ENCODE data around the gene FRG2C.
"Not testable (repeated sequence)": the region's sequence is repeated elsewhere in the genome, so short reads cannot be mapped to it uniquely, and the experiment has no call there.

FRG2C gene

GRCh38 chr3:75664028-75664427, at the start of gene FRG2C:
TSS of gene FRG2C (plus strand) at chr3:75664328. CDS start at chr3:75664380, 52 bp downstream.
- DNase-seq: not testable (repeated sequence)

- DNase-seq: not testable (repeated sequence)
These were observed 45.3 kb upstream of the FRG2C start for GRCh38 chr3:75618666-75619305.

GRCh38 chr3:75619481-75620031, 44.6 kb upstream of the FRG2C start:
- DNase-seq: not testable (repeated sequence)

- DNase-seq: not testable (repeated sequence)
These were observed 42.4 kb upstream of the FRG2C start for GRCh38 chr3:75621772-75622171.

- not testable (repeated sequence) for DNase-seq
These were observed 40.5 kb upstream of the FRG2C start for GRCh38 chr3:75623656-75624055.

- DNase-seq: not testable (repeated sequence)
These were observed 33.1 kb upstream of the FRG2C start for GRCh38 chr3:75630887-75631535.

GRCh38 chr3:75631541-75631940, 32.6 kb upstream of the FRG2C start:
- no peak for DNase-seq

- DNase-seq: not testable (repeated sequence)
These were observed 25.2 kb upstream of the FRG2C start for GRCh38 chr3:75638947-75639346.

GRCh38 chr3:75641107-75641517, 23.0 kb upstream of the FRG2C start:
- DNase-seq: not testable (repeated sequence)

GRCh38 chr3:75643031-75643800, 20.9 kb upstream of the FRG2C start:
- not testable (repeated sequence) for DNase-seq

- not testable (repeated sequence) for DNase-seq
These were observed 18.6 kb upstream of the FRG2C start for GRCh38 chr3:75645548-75645947.

GRCh38 chr3:75650191-75650590, 13.9 kb upstream of the FRG2C start:
- no peak for DNase-seq

- DNase-seq: not testable (repeated sequence)
These were observed 8.8 kb upstream of the FRG2C start for GRCh38 chr3:75655101-75655904.

- DNase-seq: not testable (repeated sequence)
These were observed 8.2 kb upstream of the FRG2C start for GRCh38 chr3:75655956-75656355.

GRCh38 chr3:75658411-75659107, 5.6 kb upstream of the FRG2C start:
- DNase-seq: not testable (repeated sequence)

- not testable (repeated sequence) for DNase-seq
These were observed 5.1 kb upstream of the FRG2C start for GRCh38 chr3:75659108-75659433.

GRCh38 chr3:75665626-75666025, 1.5 kb downstream of the FRG2C start:
- not testable (repeated sequence) for DNase-seq

- DNase-seq: not testable (repeated sequence)
These were observed 3.9 kb downstream of the FRG2C start for GRCh38 chr3:75667757-75668701.

- DNase-seq: not testable (repeated sequence)
These were observed 4.7 kb downstream of the FRG2C start for GRCh38 chr3:75668759-75669347.

Data from NCI-H2029 treated with DMSO at 0.1 percent for 48 hours (cell line).